ENCODE data around the gene PDE9A. TPM values are rescaled to one million over a fixed set of nuclear protein-coding genes. Genes with fewer than 3 reads are reported as not detected.

Gene PDE9A
- total RNA-seq, 1 donor from 2014 or later: 3.9 TPM

DNA sequence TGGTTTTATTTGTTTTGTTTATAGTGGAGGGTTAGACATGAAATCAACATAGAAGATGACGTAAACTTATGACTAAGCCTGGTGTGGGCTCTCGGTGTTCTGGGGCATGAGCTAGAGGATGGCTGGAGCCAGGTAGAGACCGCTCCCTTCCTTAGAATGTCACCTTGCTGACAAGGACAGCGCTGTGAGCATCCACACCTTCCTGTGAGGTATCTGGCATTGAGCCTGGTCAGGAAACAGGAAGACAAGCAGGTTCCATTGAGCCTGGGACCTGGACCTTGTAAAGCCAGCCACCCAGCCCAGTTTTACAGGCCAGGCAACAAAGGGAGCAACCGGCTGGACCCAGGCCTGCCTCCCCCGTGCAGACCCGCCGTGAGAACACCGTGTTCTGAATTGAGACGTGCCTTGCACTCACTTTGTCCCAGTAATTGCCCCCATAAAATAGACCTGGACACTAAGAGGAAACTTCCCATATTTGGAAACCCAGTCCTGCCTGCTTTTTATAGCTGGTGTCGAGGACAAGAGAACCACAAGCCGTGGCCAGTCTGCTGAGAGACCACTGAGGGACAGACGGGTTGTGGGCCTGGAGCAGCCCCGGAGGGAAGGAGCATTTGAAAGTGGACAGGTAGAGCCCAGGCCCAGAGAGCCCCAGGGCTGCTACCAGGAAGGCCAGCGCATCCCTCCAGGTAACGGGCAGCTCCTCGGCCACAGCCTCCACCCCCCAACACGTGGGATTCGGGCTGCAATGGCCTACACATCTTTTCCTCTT lies 78.0 kb downstream of the PDE9A start:
- no peak for TF ChIP-seq CTCF (IDR thresholded peaks at IDR 0.05; ENCODE audit: insufficient read depth, low read length, poor library complexity, severe bottlenecking)
- no peak for DNase-seq (ENCODE audit: low read depth)
- no peak overlapping the region for H3K4me3 ChIP-seq (ENCODE audit: low read depth, low read length)

GRCh38 chr21:42732033-42732410 lies 78.6 kb downstream of the PDE9A start:
- peaks cover under 1% of the 10 kb centered on the region for H3K27me3 ChIP-seq (ENCODE audit: control insufficient read depth, insufficient read depth, low read length)
- H3K4me3 ChIP-seq (ENCODE audit: low read depth, low read length): no peak overlapping the region
- TF ChIP-seq CTCF (IDR thresholded peaks at IDR 0.05; ENCODE audit: insufficient read depth, low read length, poor library complexity, severe bottlenecking): no peak
- no peaks in the 10 kb centered on the region for H3K36me3 ChIP-seq (ENCODE audit: control insufficient read depth, insufficient read depth, low read length)
- DNase-seq (ENCODE audit: low read depth): no peak

More for the DNA sequence above, 78.0 kb downstream of the PDE9A start:
- no peaks in the 10 kb centered on the region for H3K27me3 ChIP-seq (ENCODE audit: control insufficient read depth, insufficient read depth, low read length)
- no peaks in the 10 kb centered on the region for H3K36me3 ChIP-seq (ENCODE audit: control insufficient read depth, insufficient read depth, low read length)

- DNase-seq (ENCODE audit: low read depth): no peak
- H3K27me3 ChIP-seq (ENCODE audit: control insufficient read depth, insufficient read depth, low read length): peaks cover 2% of the 10 kb centered on the region
- H3K4me3 ChIP-seq (ENCODE audit: low read depth, low read length): no peak overlapping the region
- no peak for TF ChIP-seq CTCF (IDR thresholded peaks at IDR 0.05; ENCODE audit: insufficient read depth, low read length, poor library complexity, severe bottlenecking)
- H3K36me3 ChIP-seq (ENCODE audit: control insufficient read depth, insufficient read depth, low read length): no peaks in the 10 kb centered on the region
Measured at GRCh38 chr21:42733037-42733627, 79.7 kb downstream of the PDE9A start.

- Histone ChIP-seq H3K36me3 (ENCODE audit: control insufficient read depth, insufficient read depth, low read length) (no peaks in the 10 kb centered on the region), H3K4me3 (ENCODE audit: low read depth, low read length) (no peak overlapping the region), H3K27me3 (ENCODE audit: control insufficient read depth, insufficient read depth, low read length) (peaks cover 2% of the 10 kb centered on the region)
- DNase-seq (ENCODE audit: low read depth): no peak
- TF ChIP-seq CTCF (IDR thresholded peaks at IDR 0.05; ENCODE audit: insufficient read depth, low read length, poor library complexity, severe bottlenecking): no peak
Measured at GRCh38 chr21:42733874-42734273, 80.5 kb downstream of the PDE9A start.

- Histone ChIP-seq H3K27me3 (ENCODE audit: control insufficient read depth, insufficient read depth, low read length) (peaks cover 2% of the 10 kb centered on the region), H3K36me3 (ENCODE audit: control insufficient read depth, insufficient read depth, low read length) (no peaks in the 10 kb centered on the region), H3K4me3 (ENCODE audit: low read depth, low read length) (no peak overlapping the region)
- DNase-seq (ENCODE audit: low read depth): no peak
- TF ChIP-seq CTCF (IDR thresholded peaks at IDR 0.05; ENCODE audit: insufficient read depth, low read length, poor library complexity, severe bottlenecking): no peak
Measured at GRCh38 chr21:42734323-42734971, 81.0 kb downstream of the PDE9A start.

All from kidney epithelial cell (primary cell).